ENCODE measurements around the gene RAB33B.
A peak's percentile ranks its signal among the peaks of the same experiment; 100 is the strongest.

The RAB33B gene

DNA sequence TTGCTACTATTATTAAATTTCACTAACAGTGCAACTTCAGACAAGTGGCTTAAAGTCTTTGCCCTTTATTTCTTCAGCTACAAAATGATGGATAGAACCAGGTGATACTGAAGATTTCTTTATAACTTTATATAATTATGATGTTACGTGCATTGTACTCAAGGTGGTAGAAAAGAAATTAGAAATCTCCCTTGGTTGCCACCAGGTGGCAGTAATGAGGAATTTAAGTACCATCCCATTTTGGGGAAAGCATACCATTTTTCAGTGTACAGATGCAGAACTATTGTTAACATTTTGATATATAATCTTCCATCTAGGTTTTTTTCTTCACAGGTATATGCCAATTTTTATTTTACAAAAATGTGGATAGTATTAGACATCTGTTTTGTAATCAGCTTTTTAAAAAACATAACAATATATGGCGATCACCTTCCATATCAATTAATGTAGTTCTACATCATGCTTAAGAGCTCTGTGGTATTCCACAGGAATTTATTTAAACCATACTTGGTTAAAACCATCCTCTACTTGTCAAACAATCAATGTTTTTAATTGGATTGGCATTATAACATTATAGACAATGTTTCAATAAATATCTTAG lies 37.7 kb upstream of the RAB33B start:
- H3K9ac ChIP-seq (ENCODE audit: low read length), result no peak overlapping the region
- TF ChIP-seq EZH2 (IDR thresholded peaks at IDR 0.05; ENCODE audit: borderline replicate concordance, low read length) (no peak), CTCF (IDR thresholded peaks at IDR 0.05; ENCODE audit: low read length) (peak; percentile 71)
- H2AFZ ChIP-seq (ENCODE audit: low read length), result no peak overlapping the region

DNA sequence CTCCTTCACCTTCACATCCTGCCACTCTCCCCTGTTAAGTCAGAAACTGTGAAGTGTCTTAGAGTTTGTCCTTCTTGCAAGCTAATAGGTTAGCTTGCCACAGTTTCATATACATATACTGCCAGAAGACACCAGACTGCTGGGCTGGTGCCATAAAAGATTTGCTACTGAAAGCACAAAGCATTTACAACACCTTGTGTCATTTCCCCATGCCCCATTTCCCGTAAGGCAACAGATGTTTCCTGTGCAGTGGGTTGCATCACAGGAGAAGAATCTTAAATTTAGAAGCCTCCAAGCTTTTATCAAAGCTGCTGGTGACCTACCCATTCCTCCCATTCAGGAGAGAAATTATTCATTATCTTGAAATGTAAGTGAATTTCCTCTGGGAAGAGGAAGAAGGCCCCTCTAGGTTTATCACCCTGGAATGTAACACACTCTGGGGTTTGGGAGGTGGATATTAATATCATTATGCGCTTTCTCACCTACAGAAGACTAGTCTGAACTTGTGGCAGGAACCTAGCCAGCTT lies 34.5 kb upstream of the RAB33B start:
- Histone ChIP-seq H3K9me2 (ENCODE audit: low read depth, low read length) (no peaks in the 10 kb centered on the region), H3K4me1 (ENCODE audit: insufficient read depth, low read length, severe bottlenecking) (no peaks in the 10 kb centered on the region), H3F3A (ENCODE audit: insufficient read depth, low read length) (no peaks in the 10 kb centered on the region), H3K36me3 (ENCODE audit: insufficient read depth, low read length) (peaks cover 10% of the 10 kb centered on the region), H3K79me2 (ENCODE audit: insufficient read depth, low read length) (no peaks in the 10 kb centered on the region), H3K27ac (ENCODE audit: low read depth, low read length, poor library complexity, severe bottlenecking) (no peak overlapping the region), H3K9me3 (ENCODE audit: low read length) (peaks cover 5% of the 10 kb centered on the region; the same call in 1 of the 2 replicates), H2AFZ (ENCODE audit: low read length) (no peak overlapping the region), H4K20me1 (ENCODE audit: insufficient read depth, low read length) (no peaks in the 10 kb centered on the region), H3K4me3 (ENCODE audit: low read depth, low read length, poor library complexity, severe bottlenecking) (no peak overlapping the region), H3K9ac (ENCODE audit: low read length) (no peak overlapping the region), H3K4me2 (ENCODE audit: low read length) (no peak overlapping the region), H3K27me3 (ENCODE audit: insufficient read depth, low read length) (no peaks in the 10 kb centered on the region)
- TF ChIP-seq EZH2 (IDR thresholded peaks at IDR 0.05; ENCODE audit: borderline replicate concordance, low read length) (no peak), CTCF (IDR thresholded peaks at IDR 0.05; ENCODE audit: low read length) (no peak)

More for the DNA sequence above, 37.7 kb upstream of the RAB33B start:
- no peaks in the 10 kb centered on the region for H3K9me2 ChIP-seq (ENCODE audit: low read depth, low read length)
- no peak overlapping the region for H3K4me3 ChIP-seq (ENCODE audit: low read depth, low read length, poor library complexity, severe bottlenecking)
- H3K27me3 ChIP-seq (ENCODE audit: insufficient read depth, low read length), result no peaks in the 10 kb centered on the region
- no peaks in the 10 kb centered on the region for H4K20me1 ChIP-seq (ENCODE audit: insufficient read depth, low read length)
- H3K9me3 ChIP-seq (ENCODE audit: low read length), result no peaks in the 10 kb centered on the region
- peaks cover 10% of the 10 kb centered on the region for H3K36me3 ChIP-seq (ENCODE audit: insufficient read depth, low read length)
- no peak overlapping the region for H3K4me2 ChIP-seq (ENCODE audit: low read length)
- no peaks in the 10 kb centered on the region for H3F3A ChIP-seq (ENCODE audit: insufficient read depth, low read length)
- H3K4me1 ChIP-seq (ENCODE audit: insufficient read depth, low read length, severe bottlenecking), result no peaks in the 10 kb centered on the region
- no peaks in the 10 kb centered on the region for H3K79me2 ChIP-seq (ENCODE audit: insufficient read depth, low read length)
- H3K27ac ChIP-seq (ENCODE audit: low read depth, low read length, poor library complexity, severe bottlenecking), result no peak overlapping the region

DNA sequence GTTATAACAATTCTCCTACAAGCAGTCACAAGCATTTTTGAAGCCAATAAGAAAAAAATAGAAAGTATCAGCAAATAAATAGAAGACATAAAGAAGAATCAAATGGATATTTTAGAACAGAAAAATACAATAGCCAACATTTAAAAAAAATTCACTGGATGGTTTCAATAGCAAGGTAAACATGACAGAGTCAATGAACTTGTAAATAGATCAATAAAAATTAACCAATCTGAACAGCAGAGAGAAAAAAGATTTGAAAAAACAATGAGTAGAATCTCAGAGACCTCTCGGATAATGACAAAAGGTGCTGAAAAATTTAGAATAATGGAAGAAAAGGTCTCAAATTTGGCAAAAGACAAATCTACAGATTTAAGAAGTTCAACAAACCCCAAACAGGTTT lies 33.3 kb upstream of the RAB33B start:
- Histone ChIP-seq H3K79me2 (ENCODE audit: insufficient read depth, low read length) (no peaks in the 10 kb centered on the region), H3F3A (ENCODE audit: insufficient read depth, low read length) (no peaks in the 10 kb centered on the region), H3K27ac (ENCODE audit: low read depth, low read length, poor library complexity, severe bottlenecking) (no peak overlapping the region), H3K9ac (ENCODE audit: low read length) (no peak overlapping the region), H3K36me3 (ENCODE audit: insufficient read depth, low read length) (peaks cover 10% of the 10 kb centered on the region), H3K9me3 (ENCODE audit: low read length) (peaks cover 5% of the 10 kb centered on the region; the same call in 1 of the 2 replicates), H3K27me3 (ENCODE audit: insufficient read depth, low read length) (no peaks in the 10 kb centered on the region), H3K4me2 (ENCODE audit: low read length) (no peak overlapping the region), H3K4me3 (ENCODE audit: low read depth, low read length, poor library complexity, severe bottlenecking) (no peak overlapping the region), H3K9me2 (ENCODE audit: low read depth, low read length) (no peaks in the 10 kb centered on the region), H4K20me1 (ENCODE audit: insufficient read depth, low read length) (no peaks in the 10 kb centered on the region), H3K4me1 (ENCODE audit: insufficient read depth, low read length, severe bottlenecking) (no peaks in the 10 kb centered on the region), H2AFZ (ENCODE audit: low read length) (no peak overlapping the region)
- TF ChIP-seq CTCF (IDR thresholded peaks at IDR 0.05; ENCODE audit: low read length) (no peak), EZH2 (IDR thresholded peaks at IDR 0.05; ENCODE audit: borderline replicate concordance, low read length) (no peak)

All from OCI-LY1 (cell line).